HCT116 (cell line): Measurements from ENCODE around the gene PRKCD. TPM values are rescaled to one million over a fixed set of nuclear protein-coding genes. Genes with fewer than 3 reads are reported as not detected.
A peak's percentile ranks its signal among the peaks of the same experiment; 100 is the strongest.

Source experiments
- ATAC-seq: fragments of 200-7000 bp; cut with Tn5 transposase; 2 replicates; pipeline ENCODE4 v1.9.1; 2020; ENCODE audit warnings: mild to moderate bottlenecking, moderate library complexity
- BruUV-seq: library from RNA; stranded (reverse); fragments of 400-500 nt; replicated peaks from 2 replicates; lab custom pipeline; 2021; lab: Mats Ljungman, UMichigan
- CTCF ChIA-PET: fragments of 300-600 bp; sonication (Branson Sonifier 250); formaldehyde crosslinking; loops from one replicate; lab custom pipeline; 2021; ENCODE audit warnings: antibody characterized with exemption; lab: Charles Lee
- POLR2A ChIA-PET: fragments of 300-600, 350-600 bp; sonication (Branson Sonifier 250); formaldehyde crosslinking; loops from one replicate; lab custom pipeline; 2021; ENCODE audit warnings: antibody characterized with exemption; lab: Charles Lee
- RAD21 ChIA-PET, 2 experiments: fragments of 300-600 bp; sonication (Branson Sonifier 250); formaldehyde crosslinking; loops; one replicate each; lab custom pipeline; 2023; ENCODE audit warnings: low total read pairs in 2 of 2; ENCODE audit not compliant: uncharacterized antibody in 2 of 2, unreplicated experiment in 2 of 2, low non-redundant PET in 1 of 2; lab: Charles Lee
- DNase-seq: peaks from one replicate; pipeline ENCODE4 v3.0.0-alpha.2; 2010; ENCODE audit warnings: low read depth, low spot score
- H2AFZ ChIP-seq: fragments of 200-600 bp; shearing (Covaris generic), sonication (generic); 2 replicates; pipeline ENCODE4 v1.6.1; 2017; ENCODE audit warnings: low read depth, mixed run types, mixed read lengths, antibody characterized with exemption, low read length; ENCODE audit not compliant: poor library complexity, severe bottlenecking
- H3K27ac ChIP-seq: 2 replicates; pipeline ENCODE4 v1.5.1; 2012; ENCODE audit warnings: low read depth, low read length
- H3K27me3 ChIP-seq: fragments of 200-600 bp; sonication (generic); 2 replicates; pipeline ENCODE4 v1.6.1; 2016; ENCODE audit warnings: mixed run types, low read length, mixed read lengths; ENCODE audit not compliant: insufficient read depth
- H3K36me3 ChIP-seq, 2 experiments: fragments of 200-500 bp in 1 of 2; fragments of 200-600 bp in 1 of 2; sonication (Bioruptor generic) in 1 of 2; sonication (generic) in 1 of 2; 2 replicates each; pipeline versions ENCODE4 v1.5.1 to v1.6.1; 2014 to 2016; ENCODE audit warnings: low read length in 2 of 2, inconsistent platforms in 1 of 2, mixed read lengths in 1 of 2, mixed run types in 1 of 2; ENCODE audit not compliant: insufficient read depth in 2 of 2, control insufficient read depth in 1 of 2
- H3K4me1 ChIP-seq, 2 experiments: fragments of 200-600 bp in 1 of 2; sonication (generic) in 1 of 2; 2 replicates each; pipeline versions ENCODE4 v1.5.1 to v1.6.1; 2012 to 2017; ENCODE audit warnings: low read length in 2 of 2, inconsistent platforms in 1 of 2, mild to moderate bottlenecking in 1 of 2, mixed read lengths in 1 of 2, mixed run types in 1 of 2, moderate library complexity in 1 of 2; ENCODE audit not compliant: insufficient read depth in 2 of 2, control insufficient read depth in 1 of 2
- H3K4me2 ChIP-seq: fragments of 200-600 bp; sonication (generic); 2 replicates; pipeline ENCODE4 v1.6.1; 2017; ENCODE audit warnings: mixed run types, low read length, mixed read lengths
- H3K4me3 ChIP-seq, 2 experiments: fragments of 200-600 bp in 1 of 2; sonication (generic) in 1 of 2; replicated peaks in 1 of 2; 2 replicates each; pipeline ENCODE4 v1.5.1; 2011 to 2016; ENCODE audit warnings: low read length in 2 of 2, control low read depth in 1 of 2, low read depth in 1 of 2, mild to moderate bottlenecking in 1 of 2, mixed read lengths in 1 of 2, mixed run types in 1 of 2
- H3K79me2 ChIP-seq: fragments of 200-600 bp; sonication (generic); 2 replicates; pipeline ENCODE4 v1.6.1; 2017; ENCODE audit warnings: mild to moderate bottlenecking, mixed run types, low read length, moderate library complexity, mixed read lengths; ENCODE audit not compliant: insufficient read depth
- H3K9ac ChIP-seq: fragments of 200-600 bp; sonication (generic); 2 replicates; pipeline ENCODE4 v1.6.1; 2016; ENCODE audit warnings: low read length, mixed read lengths
- H3K9me2 ChIP-seq: fragments of 200-600 bp; sonication (generic), shearing (Covaris generic); 2 replicates; pipeline ENCODE4 v1.6.1; 2017; ENCODE audit warnings: mixed run types, mild to moderate bottlenecking, moderate library complexity; ENCODE audit not compliant: insufficient read depth
- H3K9me3 ChIP-seq, 2 experiments: fragments of 200-500 bp in 1 of 2; fragments of 200-600 bp in 1 of 2; sonication (Bioruptor generic) in 1 of 2; sonication (generic) in 1 of 2; 2 replicates each; pipeline ENCODE4 v1.6.1; 2014 to 2017; ENCODE audit warnings: low read length in 2 of 2, mixed read lengths in 2 of 2, inconsistent platforms in 1 of 2, low read depth in 1 of 2, mild to moderate bottlenecking in 1 of 2, mixed run types in 1 of 2, moderate library complexity in 1 of 2; ENCODE audit not compliant: control insufficient read depth in 1 of 2, insufficient read depth in 1 of 2
- H4K20me1 ChIP-seq: fragments of 200-600 bp; sonication (generic), shearing (Covaris generic); 2 replicates; pipeline ENCODE4 v1.6.1; 2017; ENCODE audit warnings: mixed run types, mild to moderate bottlenecking, moderate library complexity; ENCODE audit not compliant: insufficient read depth
- ATF3 ChIP-seq: IDR thresholded peaks from 2 replicates; pipeline ENCODE4 v1.6.1; 2012
- CBX3 ChIP-seq: IDR thresholded peaks from 2 replicates; pipeline ENCODE4 v1.6.1; 2012; ENCODE audit warnings: low read depth
- CEBPB ChIP-seq: IDR thresholded peaks from 2 replicates; pipeline ENCODE4 v1.6.1; 2012; ENCODE audit warnings: low read depth
- EGR1 ChIP-seq: IDR thresholded peaks from 2 replicates; pipeline ENCODE4 v1.6.1; 2012; ENCODE audit warnings: low read depth
- ELF1 ChIP-seq: IDR thresholded peaks from 2 replicates; pipeline ENCODE4 v1.6.1; 2012; ENCODE audit warnings: low read depth, borderline replicate concordance
- EZH2 ChIP-seq: fragments of 200-600 bp; sonication (generic); IDR thresholded peaks from 2 replicates; pipeline ENCODE4 v1.6.1; 2017; ENCODE audit warnings: antibody characterized with exemption, mixed run types
- EZH2phosphoT487 ChIP-seq: fragments of 200-600 bp; IDR thresholded peaks from 2 replicates; pipeline ENCODE4 v1.6.1; 2018; ENCODE audit warnings: antibody characterized with exemption, borderline replicate concordance
- FOSL1 ChIP-seq: IDR thresholded peaks from 2 replicates; pipeline ENCODE4 v1.6.1; 2012; ENCODE audit warnings: low read depth
- JUND ChIP-seq: IDR thresholded peaks from 2 replicates; pipeline ENCODE4 v1.6.1; 2012
- POLR2A ChIP-seq: IDR thresholded peaks from 2 replicates; pipeline ENCODE4 v1.7.0; 2011; ENCODE audit warnings: borderline replicate concordance; ENCODE audit not compliant: insufficient read depth, insufficient read length; ENCODE audit errors: extremely low read depth
- SP1 ChIP-seq: IDR thresholded peaks from 2 replicates; pipeline ENCODE4 v1.6.1; 2012; ENCODE audit warnings: low read depth
- SRF ChIP-seq: IDR thresholded peaks from 2 replicates; pipeline ENCODE4 v1.6.1; 2012; ENCODE audit warnings: low read depth
- YY1 ChIP-seq: IDR thresholded peaks from 2 replicates; pipeline ENCODE4 v1.6.1; 2011; ENCODE audit warnings: low read length, low read depth, moderate library complexity, mild to moderate bottlenecking; ENCODE audit not compliant: insufficient replicate concordance; ENCODE audit errors: extremely low read depth
- ZNF274 ChIP-seq: fragments of 200-500 bp; sonication (Bioruptor generic); IDR thresholded peaks from 2 replicates; pipeline ENCODE4 v1.6.1; 2014; ENCODE audit warnings: mild to moderate bottlenecking, low read depth, low read length, inconsistent platforms
- intact Hi-C: fragments of 100-400 bp; cut with micrococcal nuclease; formaldehyde crosslinking; loops from 2 replicates; pipeline ENCODE4 v1.10.0; 2022
- total RNA-seq: library from RNA; stranded (reverse); gene quantifications from one replicate; pipeline ENCODE4 v1.2.1, GENCODE V29; 2021; ENCODE audit not compliant: unreplicated experiment
- TF ChIP-seq, protein P1 (sequence below): IDR thresholded peaks from 2 replicates; pipeline ENCODE4 v1.6.1; 2011; ENCODE audit warnings: mild to moderate bottlenecking, low read length, moderate library complexity; ENCODE audit not compliant: insufficient replicate concordance; ENCODE audit errors: extremely low read depth
- TF ChIP-seq, protein P2 (sequence below): IDR thresholded peaks from 2 replicates; pipeline ENCODE4 v1.6.1; 2012

PRKCD gene
- total RNA-seq, 1 experiment from 2014 or later = 34.4 TPM

DNA sequence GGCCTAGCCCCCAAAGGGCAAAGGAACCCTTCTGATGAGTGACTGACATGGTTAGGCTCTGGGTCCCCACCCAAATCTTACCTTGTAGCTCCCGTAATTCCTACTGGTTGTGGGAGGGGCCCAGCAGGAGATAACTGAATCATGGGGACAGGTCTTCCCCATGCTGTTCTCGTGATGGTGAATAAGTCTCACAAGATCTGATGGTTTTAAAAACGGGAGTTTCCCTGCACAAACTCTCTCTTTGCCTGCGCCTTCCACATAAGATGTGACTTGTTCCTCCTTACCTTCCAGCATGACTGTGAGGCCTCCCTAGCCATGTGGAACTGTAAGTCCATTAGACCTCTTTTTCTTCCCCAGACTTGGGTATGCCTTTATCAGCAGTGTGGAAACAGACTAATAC is 77.9 kb downstream of the PRKCD start:
- Histone ChIP-seq H3K9me2 (no peaks in the 10 kb centered on the region), H3K4me3 (no peak overlapping the region), H3K79me2 (peaks cover 96% of the 10 kb centered on the region), H3K4me2 (peak overlapping the region; percentile 71), H3K27me3 (no peaks in the 10 kb centered on the region), H3K9ac (peak overlapping the region; percentile 34; the same call in 1 of the 2 replicates), H3K9me3 (no peaks in the 10 kb centered on the region), H3K4me1 (peaks cover 62 to 86% of the 10 kb centered on the region in 2 experiments), H3K36me3 (peaks cover 23 to 67% of the 10 kb centered on the region in 2 experiments), H2AFZ (no peak overlapping the region), H4K20me1 (peaks cover under 1% of the 10 kb centered on the region; the same call in 1 of the 2 replicates), H3K27ac (peak overlapping the region; percentile 82)
- DNase-seq (no peak), ATAC-seq (no peak)
- BruUV-seq = TSS peak; percentile 33
- intact Hi-C loops = no loop called here
- TF ChIP-seq ATF3 (no peak), CBX3 (no peak), JUND (no peak), SRF (no peak)
- ChIA-PET POLR2A (interaction anchor here (1.3 kb wide), 1 partner anchor 16 kb away, joined by 4 read pairs; no protein-coding TSS in a partner anchor), CTCF (no interaction called here), RAD21 (no interaction called here)

GRCh38 chr3:53239800-53240199 is 78.8 kb downstream of the PRKCD start:
- DNase-seq = no peak
- Histone ChIP-seq H3K4me1 (peaks cover 62 to 95% of the 10 kb centered on the region in 2 experiments), H3K9ac (peak overlapping the region; percentile 4), H3K79me2 (peaks cover 96% of the 10 kb centered on the region), H3K4me2 (peak overlapping the region; percentile 71)
- no TSS peak for BruUV-seq
- CTCF ChIA-PET = no interaction called here
- TF ChIP-seq CBX3 (no peak), SP1 (no peak), YY1 (no peak), EZH2phosphoT487 (no peak), FOSL1 (no peak), CEBPB (no peak), ELF1 (no peak), SRF (no peak), POLR2A (no peak), JUND (no peak), ZNF274 (no peak), EZH2 (no peak), EGR1 (no peak)
- TF ChIP-seq, protein P1, sequence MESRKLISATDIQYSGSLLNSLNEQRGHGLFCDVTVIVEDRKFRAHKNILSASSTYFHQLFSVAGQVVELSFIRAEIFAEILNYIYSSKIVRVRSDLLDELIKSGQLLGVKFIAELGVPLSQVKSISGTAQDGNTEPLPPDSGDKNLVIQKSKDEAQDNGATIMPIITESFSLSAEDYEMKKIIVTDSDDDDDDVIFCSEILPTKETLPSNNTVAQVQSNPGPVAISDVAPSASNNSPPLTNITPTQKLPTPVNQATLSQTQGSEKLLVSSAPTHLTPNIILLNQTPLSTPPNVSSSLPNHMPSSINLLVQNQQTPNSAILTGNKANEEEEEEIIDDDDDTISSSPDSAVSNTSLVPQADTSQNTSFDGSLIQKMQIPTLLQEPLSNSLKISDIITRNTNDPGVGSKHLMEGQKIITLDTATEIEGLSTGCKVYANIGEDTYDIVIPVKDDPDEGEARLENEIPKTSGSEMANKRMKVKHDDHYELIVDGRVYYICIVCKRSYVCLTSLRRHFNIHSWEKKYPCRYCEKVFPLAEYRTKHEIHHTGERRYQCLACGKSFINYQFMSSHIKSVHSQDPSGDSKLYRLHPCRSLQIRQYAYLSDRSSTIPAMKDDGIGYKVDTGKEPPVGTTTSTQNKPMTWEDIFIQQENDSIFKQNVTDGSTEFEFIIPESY = no peak
- TF ChIP-seq, protein P2, sequence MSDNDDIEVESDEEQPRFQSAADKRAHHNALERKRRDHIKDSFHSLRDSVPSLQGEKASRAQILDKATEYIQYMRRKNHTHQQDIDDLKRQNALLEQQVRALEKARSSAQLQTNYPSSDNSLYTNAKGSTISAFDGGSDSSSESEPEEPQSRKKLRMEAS = no peak
- TF ChIP-seq, all 23 proteins: peak for 0
- no peaks in the 10 kb centered on the region for H3K9me3 ChIP-seq
- peak overlapping the region; percentile 82 for H3K27ac ChIP-seq
- intact Hi-C loops = no loop called here
- peaks cover 10% of the 10 kb centered on the region; the same call in 1 of the 2 replicates for H4K20me1 ChIP-seq
- RAD21 ChIA-PET = no interaction called here
- H3K36me3 ChIP-seq = peaks cover 18 to 64% of the 10 kb centered on the region in 2 experiments
- POLR2A ChIA-PET = no interaction called here
- no peak overlapping the region for H3K4me3 ChIP-seq
- H3K27me3 ChIP-seq = no peaks in the 10 kb centered on the region
- no peak overlapping the region for H2AFZ ChIP-seq
- no peak for ATAC-seq
- no peaks in the 10 kb centered on the region for H3K9me2 ChIP-seq
